Fibroblast of villous mesenchyme (primary cell): ENCODE results near the gene VWCE. TPM values are rescaled to one million over a fixed set of nuclear protein-coding genes. Genes with fewer than 3 reads are reported as not detected.

ENCODE experiments used
- DNase-seq: peaks from one replicate; pipeline ENCODE4 v3.0.0-alpha.2; 2010; ENCODE audit warnings: low read depth
- H3K4me3 ChIP-seq: 2 replicates; pipeline ENCODE4 v1.5.1; 2011; ENCODE audit warnings: low read depth, mild to moderate bottlenecking, low read length
- CTCF ChIP-seq: IDR thresholded peaks from 2 replicates; pipeline ENCODE4 v1.5.1; 2012; ENCODE audit warnings: low read depth, mild to moderate bottlenecking, low read length; ENCODE audit not compliant: insufficient read depth
- total RNA-seq: library from RNA; depleted of rRNA; stranded (reverse); fragments of >200 nt; gene quantifications from 2 replicates; pipeline ENCODE4 v1.2.3, GENCODE V29; 2012

Gene VWCE
- total RNA-seq, 1 donor: 2.2 TPM

GRCh38 chr11:61266602-61267001 lies 28.5 kb downstream of the VWCE start:
- no peak for TF ChIP-seq CTCF
- peak; percentile 12 for DNase-seq
- H3K4me3 ChIP-seq: no peak overlapping the region

- no peak overlapping the region for H3K4me3 ChIP-seq
- no peak for TF ChIP-seq CTCF
- DNase-seq: no peak
Observed at GRCh38 chr11:61265357-61265756, 29.8 kb downstream of the VWCE start.

- no peak for TF ChIP-seq CTCF
- no peak for DNase-seq
- H3K4me3 ChIP-seq: no peak overlapping the region
Observed at GRCh38 chr11:61264795-61265194, 30.3 kb downstream of the VWCE start.

- H3K4me3 ChIP-seq: no peak overlapping the region
- TF ChIP-seq CTCF: no peak
- DNase-seq: no peak
Observed at GRCh38 chr11:61264371-61264770, 30.7 kb downstream of the VWCE start.

GRCh38 chr11:61259363-61259762 lies 35.8 kb downstream of the VWCE start:
- no peak for DNase-seq
- no peak overlapping the region for H3K4me3 ChIP-seq
- no peak for TF ChIP-seq CTCF

GRCh38 chr11:61258546-61258945 lies 36.6 kb downstream of the VWCE start:
- H3K4me3 ChIP-seq: no peak overlapping the region
- no peak for TF ChIP-seq CTCF
- no peak for DNase-seq

- no peak for TF ChIP-seq CTCF
- H3K4me3 ChIP-seq: no peak overlapping the region
- no peak for DNase-seq
Observed at GRCh38 chr11:61256710-61257482, 38.2 kb downstream of the VWCE start.
